ENCODE data around the gene CNPY3.

Gene CNPY3

DNA sequence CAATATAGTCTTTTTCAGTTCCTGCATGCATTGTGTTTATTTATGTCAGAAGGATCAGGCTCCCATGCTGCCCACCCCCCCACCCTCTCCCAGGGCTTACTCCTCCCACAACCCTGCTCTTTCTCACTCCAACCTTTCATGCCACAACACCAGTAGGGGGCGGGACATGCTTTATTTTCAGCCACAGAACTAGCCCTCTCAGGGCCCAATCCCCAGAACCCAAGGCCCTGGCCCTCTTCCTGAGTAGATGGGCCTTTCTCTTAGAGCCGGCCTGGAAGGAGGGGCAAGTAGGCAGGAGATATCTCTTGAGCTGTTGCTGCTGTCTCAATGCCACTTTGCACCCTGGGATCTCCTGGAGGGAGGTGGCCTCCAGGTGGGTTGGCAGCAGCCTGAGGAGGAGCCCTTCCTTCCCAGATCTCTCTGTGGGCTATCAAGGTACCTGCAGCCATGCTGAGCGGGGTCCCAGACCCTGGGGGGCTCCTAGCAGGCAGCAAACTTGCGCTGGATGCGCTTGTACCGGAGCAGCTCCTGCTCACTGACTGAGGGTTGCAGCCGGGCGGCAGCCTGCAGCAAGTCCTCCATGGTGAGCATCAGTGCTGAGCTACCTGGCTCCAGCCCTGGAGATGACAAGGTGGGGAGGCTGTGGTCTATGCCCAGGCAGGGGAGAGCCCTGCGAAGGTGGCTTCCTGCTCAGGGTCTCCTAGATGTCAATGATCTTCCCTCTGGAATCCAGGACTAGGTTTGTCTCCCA is 34.8 kb downstream of the CNPY3 start:
- TF ChIP-seq, protein P1, sequence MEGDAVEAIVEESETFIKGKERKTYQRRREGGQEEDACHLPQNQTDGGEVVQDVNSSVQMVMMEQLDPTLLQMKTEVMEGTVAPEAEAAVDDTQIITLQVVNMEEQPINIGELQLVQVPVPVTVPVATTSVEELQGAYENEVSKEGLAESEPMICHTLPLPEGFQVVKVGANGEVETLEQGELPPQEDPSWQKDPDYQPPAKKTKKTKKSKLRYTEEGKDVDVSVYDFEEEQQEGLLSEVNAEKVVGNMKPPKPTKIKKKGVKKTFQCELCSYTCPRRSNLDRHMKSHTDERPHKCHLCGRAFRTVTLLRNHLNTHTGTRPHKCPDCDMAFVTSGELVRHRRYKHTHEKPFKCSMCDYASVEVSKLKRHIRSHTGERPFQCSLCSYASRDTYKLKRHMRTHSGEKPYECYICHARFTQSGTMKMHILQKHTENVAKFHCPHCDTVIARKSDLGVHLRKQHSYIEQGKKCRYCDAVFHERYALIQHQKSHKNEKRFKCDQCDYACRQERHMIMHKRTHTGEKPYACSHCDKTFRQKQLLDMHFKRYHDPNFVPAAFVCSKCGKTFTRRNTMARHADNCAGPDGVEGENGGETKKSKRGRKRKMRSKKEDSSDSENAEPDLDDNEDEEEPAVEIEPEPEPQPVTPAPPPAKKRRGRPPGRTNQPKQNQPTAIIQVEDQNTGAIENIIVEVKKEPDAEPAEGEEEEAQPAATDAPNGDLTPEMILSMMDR (IDR thresholded peaks at IDR 0.05; ENCODE audit: low read depth, low read length): peak; percentile 17
- no peak for DNase-seq (ENCODE audit: extremely low read depth, low read depth)

DNA sequence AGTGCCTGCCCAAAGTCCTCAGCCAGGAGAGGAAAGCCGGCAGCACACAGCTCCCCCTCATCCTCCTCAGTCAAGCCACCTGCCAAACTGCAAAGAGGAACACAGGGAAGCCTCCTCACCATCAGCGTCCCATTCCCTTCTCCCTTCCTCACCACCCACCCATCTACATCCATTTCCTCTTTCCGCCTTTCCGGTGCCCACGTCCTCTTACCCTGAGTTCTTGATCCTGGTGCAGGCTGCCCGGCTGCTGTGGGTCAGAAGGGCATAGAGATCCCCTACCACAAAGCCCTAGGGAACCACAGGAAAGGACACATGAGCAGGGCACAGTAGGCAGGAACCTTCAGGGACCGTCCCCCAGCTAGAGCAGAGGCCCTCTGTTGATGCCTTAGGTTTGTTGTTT is 37.3 kb downstream of the CNPY3 start:
- TF ChIP-seq, protein P1 (IDR thresholded peaks at IDR 0.05; ENCODE audit: low read depth, low read length): no peak
- no peak for DNase-seq (ENCODE audit: extremely low read depth, low read depth)

DNA sequence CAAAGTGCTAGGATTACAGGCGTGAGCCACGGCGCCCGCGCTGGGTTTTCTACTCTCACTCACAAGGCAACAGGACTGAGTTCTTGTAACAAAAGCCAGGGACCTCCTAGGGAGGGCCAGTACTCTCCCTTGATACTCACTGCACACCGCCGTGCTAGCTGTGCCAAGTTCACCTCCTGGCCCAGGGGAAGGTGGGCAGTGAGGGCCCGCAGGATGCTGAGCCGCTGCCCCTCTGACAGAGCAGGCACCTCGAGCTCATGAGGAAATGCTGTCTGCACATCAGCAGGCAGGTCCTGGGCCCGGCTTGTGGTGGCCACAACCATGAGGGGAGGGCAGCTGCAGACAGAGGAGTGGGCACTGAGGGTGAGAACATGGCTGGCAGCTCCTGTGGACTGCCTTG is 37.9 kb downstream of the CNPY3 start:
- no peak for DNase-seq (ENCODE audit: extremely low read depth, low read depth)
- TF ChIP-seq, protein P1 (IDR thresholded peaks at IDR 0.05; ENCODE audit: low read depth, low read length): no peak

DNA sequence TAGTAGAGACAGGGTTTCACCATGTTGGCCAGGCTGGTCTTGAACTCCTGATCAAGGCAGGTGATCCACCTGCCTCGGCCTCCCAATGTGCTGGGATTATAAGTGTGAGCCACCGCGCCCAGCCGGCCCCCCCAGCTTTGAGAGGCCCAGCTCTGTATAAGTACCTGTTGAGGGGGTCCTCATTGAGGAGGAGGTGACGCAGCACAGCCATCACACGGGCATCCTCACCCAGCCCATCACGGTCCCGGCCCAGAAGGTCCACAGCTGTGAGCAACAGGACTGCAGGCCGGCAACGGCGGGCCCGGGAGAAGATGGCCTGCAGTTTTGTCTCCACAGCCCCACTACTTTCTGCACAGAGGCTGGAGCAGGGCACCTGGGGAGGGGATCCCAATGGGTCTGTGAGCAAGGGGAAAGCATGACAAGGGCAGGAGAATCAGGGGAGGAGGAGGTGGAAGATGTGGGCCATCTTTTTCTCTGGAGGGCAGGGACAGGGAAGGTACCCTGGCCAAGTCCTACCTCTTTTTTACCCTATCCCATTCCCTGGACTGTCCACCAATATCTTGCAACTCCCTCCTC is 38.9 kb downstream of the CNPY3 start:
- TF ChIP-seq, protein P1 (IDR thresholded peaks at IDR 0.05; ENCODE audit: low read depth, low read length): no peak
- DNase-seq (ENCODE audit: extremely low read depth, low read depth): no peak

DNA sequence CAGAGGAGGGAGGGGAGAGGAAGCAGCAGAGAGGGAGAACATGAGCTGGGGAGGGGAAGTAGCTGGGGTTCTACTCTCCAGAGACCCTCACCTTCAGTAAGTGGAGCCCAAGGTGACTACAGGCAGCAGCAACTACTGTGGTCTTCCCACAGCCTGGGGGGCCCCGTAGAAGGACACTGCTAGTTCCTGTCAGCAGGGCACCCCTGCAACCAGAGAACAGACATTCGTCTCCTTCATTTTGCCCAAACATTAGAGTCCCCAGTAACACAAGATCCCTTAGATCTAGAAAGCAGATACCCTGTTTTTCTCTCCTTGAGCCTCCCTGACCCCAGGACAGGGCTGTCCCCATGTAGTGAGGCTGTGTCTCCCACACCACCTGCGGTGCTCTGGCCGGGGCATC is 39.5 kb downstream of the CNPY3 start:
- TF ChIP-seq, protein P1 (IDR thresholded peaks at IDR 0.05; ENCODE audit: low read depth, low read length): no peak
- DNase-seq (ENCODE audit: extremely low read depth, low read depth): no peak

DNA sequence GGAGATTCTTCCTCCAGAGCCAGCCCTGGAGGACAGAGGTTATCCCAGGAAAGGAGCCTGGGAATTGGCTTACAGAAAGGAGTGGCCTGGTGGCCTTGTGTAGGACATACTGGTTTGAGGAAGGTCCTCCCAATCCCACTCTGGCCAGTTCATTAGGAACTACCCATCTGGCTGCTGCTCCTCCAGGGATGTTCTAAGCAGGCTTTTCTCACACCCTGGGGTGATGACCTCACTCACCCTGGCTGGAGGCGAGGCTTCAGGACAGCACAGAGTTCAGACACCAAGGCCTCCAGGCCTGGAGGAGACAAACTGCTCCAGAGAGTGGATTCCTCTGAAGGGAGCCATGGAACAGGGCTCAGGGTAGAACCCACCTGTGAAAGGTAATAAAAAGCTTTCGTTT is 40.2 kb downstream of the CNPY3 start:
- TF ChIP-seq, protein P1 (IDR thresholded peaks at IDR 0.05; ENCODE audit: low read depth, low read length): no peak

DNA sequence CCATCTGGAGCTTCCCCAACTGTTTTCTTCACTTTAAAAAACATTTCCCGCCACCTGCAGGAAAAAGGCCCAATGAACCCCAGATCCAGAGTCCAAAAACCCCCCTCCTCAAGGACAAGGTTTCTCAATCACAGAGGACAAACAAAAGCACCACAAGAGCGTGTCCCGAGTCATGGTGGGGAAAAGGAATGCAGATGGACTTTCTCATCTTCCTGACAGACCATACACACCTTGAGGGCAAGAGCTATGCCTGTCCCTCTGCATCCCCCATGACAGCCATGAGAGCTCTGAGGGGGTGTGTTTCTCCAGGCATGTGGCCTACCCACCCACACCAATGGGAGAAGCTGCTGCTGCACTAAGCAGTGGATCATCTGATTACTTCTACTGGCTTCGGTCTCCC is 40.7 kb downstream of the CNPY3 start:
- TF ChIP-seq, protein P1 (IDR thresholded peaks at IDR 0.05; ENCODE audit: low read depth, low read length): no peak
- no peak for DNase-seq (ENCODE audit: extremely low read depth, low read depth)

More for the DNA sequence above, 40.2 kb downstream of the CNPY3 start:
- DNase-seq (ENCODE audit: extremely low read depth, low read depth): no peak

All from AG09319 (cell line).